K562 (cell line): Measurements from ENCODE around the gene DLX3. TPM values are rescaled to one million over a fixed set of nuclear protein-coding genes. Genes with fewer than 3 reads are reported as not detected.
A peak's percentile ranks its signal among the peaks of the same experiment; 100 is the strongest.

Experiments
- ATAC-seq: fragments of 200-7000 bp; cut with Tn5 transposase; 3 replicates; pipeline ENCODE4 v1.9.1; 2020; ENCODE audit warnings: moderate library complexity
- BruUV-seq: library from RNA; stranded (reverse); fragments of 400-500 nt; replicated peaks from 2 replicates; lab custom pipeline; 2021; lab: Mats Ljungman, UMichigan
- CTCF ChIA-PET: fragments of 300-600 bp; formaldehyde crosslinking; extraction: SDS; loops from one replicate; lab custom pipeline; 2021; ENCODE audit warnings: low intra/inter-chr PET ratio; lab: Yijun Ruan, JAX
- POLR2A ChIA-PET: fragments of 300-600, 350-650 bp; sonication (Branson Sonifier 250); formaldehyde crosslinking; extraction: SDS; loops from one replicate; lab custom pipeline; 2021; ENCODE audit warnings: antibody characterized with exemption, inconsistent platforms; lab: Yijun Ruan, JAX
- DNase-seq, 4 experiments: peaks; one replicate each; pipeline versions ENCODE4 v3.0.0 to v3.0.0-alpha.2; 2011 to 2018; ENCODE audit warnings: low spot score in 3 of 4, mixed read lengths in 3 of 4; ENCODE audit errors: extremely low read depth in 1 of 4
- FAIRE-seq: peaks from 2 replicates; lab custom pipeline; 2011; peaks lifted over from hg19 to GRCh38; lab: Jason Lieb, UNC
- H2AFZ ChIP-seq: 2 replicates; pipeline ENCODE4 v1.6.0; 2011; ENCODE audit warnings: low read depth, low read length, control low read depth, inconsistent platforms
- H3K27ac ChIP-seq: fragments of 200-600 bp; 3 replicates; pipeline ENCODE4 v1.8.0; 2011; ENCODE audit warnings: low read depth, mild to moderate bottlenecking, control low read depth, inconsistent platforms, low read length, moderate library complexity, mixed read lengths; ENCODE audit errors: extremely low read depth
- H3K27me3 ChIP-seq, 2 experiments: fragments of 300-600 bp in 1 of 2; 2 replicates in 1 of 2; 3 replicates in 1 of 2; pipeline versions ENCODE4 v1.6.0 to v1.8.0; 2011; ENCODE audit warnings: inconsistent platforms in 2 of 2, low read length in 2 of 2, mild to moderate bottlenecking in 1 of 2, mixed read lengths in 1 of 2, moderate library complexity in 1 of 2; ENCODE audit not compliant: control insufficient read depth in 2 of 2, insufficient read depth in 2 of 2
- H3K36me3 ChIP-seq: fragments of 300-600 bp; 3 replicates; pipeline ENCODE4 v1.8.0; 2011; ENCODE audit warnings: mild to moderate bottlenecking, low read length, inconsistent platforms; ENCODE audit not compliant: control insufficient read depth, insufficient read depth
- H3K4me1 ChIP-seq, 2 experiments: fragments of 200-600 bp in 1 of 2; replicated peaks in 1 of 2; 2 replicates in 1 of 2; 3 replicates in 1 of 2; pipeline versions ENCODE4 v1.5.1 to v1.8.0; 2011; ENCODE audit warnings: inconsistent platforms in 2 of 2, low read length in 2 of 2, mild to moderate bottlenecking in 1 of 2, mixed read lengths in 1 of 2, moderate library complexity in 1 of 2; ENCODE audit not compliant: control insufficient read depth in 2 of 2, insufficient read depth in 2 of 2
- H3K4me2 ChIP-seq: 2 replicates; pipeline ENCODE4 v1.6.1; 2011; ENCODE audit warnings: low read length, control low read depth, inconsistent platforms, mixed read lengths; ENCODE audit not compliant: insufficient read depth
- H3K4me3 ChIP-seq: fragments of 200-600 bp; sonication (generic), shearing (Covaris generic); 2 replicates; pipeline ENCODE4 v1.5.1; 2016; ENCODE audit warnings: control low read depth, inconsistent platforms
- H3K79me2 ChIP-seq: fragments of 200-600 bp; 3 replicates; pipeline ENCODE4 v1.8.0; 2011; ENCODE audit warnings: low read length, inconsistent platforms; ENCODE audit not compliant: control insufficient read depth, insufficient read depth
- H3K9ac ChIP-seq, 2 experiments: 2 replicates each; pipeline versions ENCODE4 v1.6.0 to v1.6.1; 2011; ENCODE audit warnings: low read depth in 2 of 2, low read length in 2 of 2, control low read depth in 1 of 2, inconsistent platforms in 1 of 2, mild to moderate bottlenecking in 1 of 2, mixed read lengths in 1 of 2; ENCODE audit not compliant: insufficient read depth in 1 of 2
- H3K9me1 ChIP-seq: one replicate; pipeline ENCODE4 v1.6.0; 2011; ENCODE audit warnings: inconsistent platforms, mild to moderate bottlenecking, low read length, moderate library complexity; ENCODE audit not compliant: control insufficient read depth, insufficient read depth
- H3K9me3 ChIP-seq: replicated peaks from 2 replicates; pipeline ENCODE4 v1.5.1; 2011; ENCODE audit warnings: low read depth, low read length, inconsistent platforms; ENCODE audit not compliant: control insufficient read depth, insufficient read depth
- H4K20me1 ChIP-seq: replicated peaks from 2 replicates; pipeline ENCODE4 v1.6.1; 2011; ENCODE audit warnings: low read length, inconsistent platforms, mixed read lengths; ENCODE audit not compliant: control insufficient read depth, insufficient read depth
- CLOCK ChIP-seq: fragments of 250-450 bp; sonication (Bioruptor Pico); IDR thresholded peaks from 2 replicates; pipeline ENCODE4 v1.4.0; 2020; ENCODE audit warnings: mild to moderate bottlenecking, moderate library complexity, borderline replicate concordance
- CSDE1 ChIP-seq, 2 experiments: fragments of 450-650 bp; IDR thresholded peaks; 2 replicates each; pipeline ENCODE4 v1.6.1; 2016; ENCODE audit warnings: mild to moderate bottlenecking in 1 of 2
- DNMT1 ChIP-seq: fragments of 450-650 bp; IDR thresholded peaks from 2 replicates; pipeline ENCODE4 v1.6.1; 2016; ENCODE audit warnings: antibody characterized with exemption, mild to moderate bottlenecking
- HMG20B ChIP-seq: fragments of 250-450 bp; sonication (Bioruptor Pico); IDR thresholded peaks from 2 replicates; pipeline ENCODE4 v1.5.0; 2021; ENCODE audit warnings: mild to moderate bottlenecking
- PML ChIP-seq: IDR thresholded peaks from 2 replicates; pipeline ENCODE4 v1.6.1; 2012; ENCODE audit warnings: low read length, inconsistent platforms
- POLR2H ChIP-seq: IDR thresholded peaks from 2 replicates; pipeline ENCODE4 v1.6.1; 2016; ENCODE audit warnings: missing genetic modification characterization, low read depth, mild to moderate bottlenecking, control low read depth, missing compliant biosample characterization, moderate library complexity
- ZNF24 ChIP-seq: fragments of 450-650 bp; IDR thresholded peaks from 2 replicates; pipeline ENCODE4 v1.6.1; 2016
- WGBS: fragments of 100-300 bp; shearing (Covaris generic); methylation state at CpG from one replicate; pipeline ENCODE4 v1.1.6; 2016; ENCODE audit warnings: low coverage, mixed read lengths; ENCODE audit not compliant: insufficient coverage; ENCODE audit errors: missing lambda C conversion rate; 5-methylcytosine and 5-hydroxymethylcytosine counted together
- in situ Hi-C: fragments of 300-500 bp; cut with MboI; formaldehyde crosslinking; loops from 4 replicates; pipeline ENCODE4 v1.15.0; 2018; ENCODE audit warnings: inconsistent platforms, mixed read lengths
- intact Hi-C: fragments of 100-400 bp; cut with micrococcal nuclease; formaldehyde crosslinking; loops from 2 replicates; pipeline ENCODE4 v1.14.2; 2022
- polyA plus RNA-seq, 8 experiments: library from polyadenylated mRNA; depleted of rRNA in 4 of 8; stranded (reverse) in 5 of 8; unstranded in 3 of 8; fragments of >200 nt; fragmentation: Nextera tagmentation in 2 of 8; fragmentation: Illumina TruSeq in 1 of 8; extraction: Ambion mirVana in 2 of 8; extraction: Trizol in 1 of 8; gene quantifications; 2 replicates each; pipeline versions ENCODE4 v1.2.1 to v1.2.3, GENCODE V29; 2011 to 2014; ENCODE audit warnings: inconsistent platforms in 1 of 8, missing spikeins in 1 of 8
- total RNA-seq, 7 experiments: library from RNA; depleted of rRNA in 6 of 7; stranded (reverse); fragments of >200 nt in 6 of 7; fragmentation: Illumina TruSeq in 2 of 7; extraction: Trizol in 2 of 7; gene quantifications; 2 replicates each; pipeline versions ENCODE4 v1.2.1 to v1.2.3, GENCODE V29; 2011 to 2021; ENCODE audit warnings: low replicate concordance in 1 of 7
- TF ChIP-seq, protein P1 (sequence below): fragments of 450-650 bp; IDR thresholded peaks from 2 replicates; pipeline ENCODE4 v1.6.1; 2016; ENCODE audit warnings: antibody characterized with exemption

The DLX3 gene
- total and polyA plus RNA-seq, 9 of the 15 experiments (the other 6 are each of a cell fraction or from before 2014, with no cell fraction given) = not detected

DNA sequence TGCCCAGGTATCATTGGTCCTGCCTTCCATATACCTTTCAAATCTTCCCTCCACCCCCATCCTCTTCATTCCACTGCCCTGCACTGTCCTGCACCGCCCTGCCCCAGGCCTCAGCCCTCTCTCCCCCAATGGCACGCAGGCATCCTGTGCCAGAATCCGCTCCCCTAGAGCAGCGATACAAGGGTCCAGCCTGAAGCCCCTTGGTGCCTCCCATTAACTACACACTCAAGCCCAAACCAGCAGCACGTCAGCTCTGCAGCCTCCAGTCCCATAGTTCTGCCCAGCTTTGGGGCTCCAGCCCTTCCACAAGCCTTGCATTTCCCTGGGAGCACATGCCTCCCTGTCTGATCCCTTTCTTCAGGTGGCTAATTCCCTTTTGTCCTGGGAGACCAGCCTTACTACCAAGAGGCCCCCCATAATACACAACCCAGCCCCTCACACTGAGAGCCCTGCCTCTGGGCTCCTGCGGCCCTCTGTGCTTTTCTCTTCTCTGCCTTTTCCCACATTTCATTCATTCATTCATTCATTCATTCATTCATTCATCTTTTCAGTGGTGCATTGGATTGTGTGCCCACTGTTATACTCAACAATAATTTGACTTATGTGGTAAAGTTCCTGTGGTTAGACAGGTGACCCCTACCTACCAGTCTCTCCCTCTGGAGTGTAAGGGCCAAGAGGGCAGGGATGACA lies 26.8 kb upstream of the DLX3 start:
- no peaks in the 10 kb centered on the region for H3K9me1 ChIP-seq
- H3K27me3 ChIP-seq = peaks cover 0 to 5% of the 10 kb centered on the region in 2 experiments; a peak in 3 of 5 replicates
- ATAC-seq = no peak
- 0% methylated on average over 6 of the region's 6 CpGs for WGBS
- DNase-seq = no peak
- peaks cover 15% of the 10 kb centered on the region for H3K9me3 ChIP-seq
- ChIA-PET CTCF (no interaction called here), POLR2A (no interaction called here)
- H2AFZ ChIP-seq = no peak overlapping the region
- no peaks in the 10 kb centered on the region for H3K4me1 ChIP-seq
- no peak for FAIRE-seq
- no peak overlapping the region for H3K4me2 ChIP-seq
- no peak overlapping the region for H3K9ac ChIP-seq
- intact Hi-C loops (no loop called here), in situ Hi-C loops (no loop called here)
- H3K4me3 ChIP-seq = no peak overlapping the region
- no peaks in the 10 kb centered on the region for H3K79me2 ChIP-seq
- H3K36me3 ChIP-seq = no peaks in the 10 kb centered on the region
- H4K20me1 ChIP-seq = no peaks in the 10 kb centered on the region
- BruUV-seq = no TSS peak
- no peak for TF ChIP-seq CSDE1 (IDR thresholded peaks at IDR 0.05)
- peak; percentile 63; the same call in 1 of the 2 replicates for TF ChIP-seq ZNF24
- no peak for TF ChIP-seq DNMT1
- no peak for TF ChIP-seq HMG20B (CRISPR knock-in tag)
- no peak overlapping the region for H3K27ac ChIP-seq

- WGBS = 2% methylated on average over 13 of the region's 13 CpGs
- no peak overlapping the region for H2AFZ ChIP-seq
- no peak for TF ChIP-seq CLOCK (CRISPR knock-in tag)
- no peak for TF ChIP-seq PML
- TF ChIP-seq, protein P1, sequence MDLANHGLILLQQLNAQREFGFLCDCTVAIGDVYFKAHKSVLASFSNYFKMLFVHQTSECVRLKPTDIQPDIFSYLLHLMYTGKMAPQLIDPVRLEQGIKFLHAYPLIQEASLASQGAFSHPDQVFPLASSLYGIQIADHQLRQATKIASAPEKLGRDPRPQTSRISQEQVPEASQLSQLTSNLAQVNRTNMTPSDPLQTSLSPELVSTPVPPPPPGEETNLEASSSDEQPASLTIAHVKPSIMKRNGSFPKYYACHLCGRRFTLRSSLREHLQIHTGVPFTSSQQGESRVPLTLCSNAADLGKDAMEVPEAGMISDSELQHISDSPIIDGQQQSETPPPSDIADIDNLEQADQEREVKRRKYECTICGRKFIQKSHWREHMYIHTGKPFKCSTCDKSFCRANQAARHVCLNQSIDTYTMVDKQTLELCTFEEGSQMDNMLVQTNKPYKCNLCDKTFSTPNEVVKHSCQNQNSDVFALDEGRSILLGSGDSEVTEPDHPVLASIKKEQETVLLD = no peak
- no peak for TF ChIP-seq POLR2H (tag)
These were observed 26.0 kb upstream of the DLX3 start for GRCh38 chr17:50020841-50021599.

More at GRCh38 chr17:50020841-50021599, 26.0 kb upstream of the DLX3 start:
- Histone ChIP-seq H3K4me3 (no peak overlapping the region), H3K9me3 (peaks cover 15% of the 10 kb centered on the region), H3K27ac (no peak overlapping the region), H4K20me1 (no peaks in the 10 kb centered on the region), H3K27me3 (peaks cover 0 to 5% of the 10 kb centered on the region in 2 experiments; a peak in 3 of 5 replicates), H3K4me1 (no peaks in the 10 kb centered on the region), H3K9me1 (no peaks in the 10 kb centered on the region), H3K9ac (no peak overlapping the region), H3K36me3 (no peaks in the 10 kb centered on the region), H3K79me2 (no peaks in the 10 kb centered on the region), H3K4me2 (no peak overlapping the region)
- in situ Hi-C loops = no loop called here
- ATAC-seq (no peak), FAIRE-seq (no peak), DNase-seq (no peak)
- ChIA-PET POLR2A (no interaction called here), CTCF (no interaction called here)
- intact Hi-C loops = no loop called here
- no TSS peak for BruUV-seq
